HCT116 (cell line): ENCODE measurements around the gene SYTL3. TPM values are rescaled to one million over a fixed set of nuclear protein-coding genes. Genes with fewer than 3 reads are reported as not detected.

Experiments
- ATAC-seq: fragments of 200-7000 bp; cut with Tn5 transposase; 2 replicates; pipeline ENCODE4 v1.9.1; 2020; ENCODE audit warnings: mild to moderate bottlenecking, moderate library complexity
- BruUV-seq: library from RNA; stranded (reverse); fragments of 400-500 nt; replicated peaks from 2 replicates; lab custom pipeline; 2021; lab: Mats Ljungman, UMichigan
- CTCF ChIA-PET: fragments of 300-600 bp; sonication (Branson Sonifier 250); formaldehyde crosslinking; loops from one replicate; lab custom pipeline; 2021; ENCODE audit warnings: antibody characterized with exemption; lab: Charles Lee
- POLR2A ChIA-PET: fragments of 300-600, 350-600 bp; sonication (Branson Sonifier 250); formaldehyde crosslinking; loops from one replicate; lab custom pipeline; 2021; ENCODE audit warnings: antibody characterized with exemption; lab: Charles Lee
- RAD21 ChIA-PET, 2 experiments: fragments of 300-600 bp; sonication (Branson Sonifier 250); formaldehyde crosslinking; loops; one replicate each; lab custom pipeline; 2023; ENCODE audit warnings: low total read pairs in 2 of 2; ENCODE audit not compliant: uncharacterized antibody in 2 of 2, unreplicated experiment in 2 of 2, low non-redundant PET in 1 of 2; lab: Charles Lee
- DNase-seq: peaks from one replicate; pipeline ENCODE4 v3.0.0-alpha.2; 2010; ENCODE audit warnings: low read depth, low spot score
- H2AFZ ChIP-seq: fragments of 200-600 bp; shearing (Covaris generic), sonication (generic); 2 replicates; pipeline ENCODE4 v1.6.1; 2017; ENCODE audit warnings: low read depth, mixed run types, mixed read lengths, antibody characterized with exemption, low read length; ENCODE audit not compliant: poor library complexity, severe bottlenecking
- H3K27ac ChIP-seq: 2 replicates; pipeline ENCODE4 v1.5.1; 2012; ENCODE audit warnings: low read depth, low read length
- H3K27me3 ChIP-seq: fragments of 200-600 bp; sonication (generic); 2 replicates; pipeline ENCODE4 v1.6.1; 2016; ENCODE audit warnings: mixed run types, low read length, mixed read lengths; ENCODE audit not compliant: insufficient read depth
- H3K36me3 ChIP-seq, 2 experiments: fragments of 200-500 bp in 1 of 2; fragments of 200-600 bp in 1 of 2; sonication (Bioruptor generic) in 1 of 2; sonication (generic) in 1 of 2; 2 replicates each; pipeline versions ENCODE4 v1.5.1 to v1.6.1; 2014 to 2016; ENCODE audit warnings: low read length in 2 of 2, inconsistent platforms in 1 of 2, mixed read lengths in 1 of 2, mixed run types in 1 of 2; ENCODE audit not compliant: insufficient read depth in 2 of 2, control insufficient read depth in 1 of 2
- H3K4me1 ChIP-seq, 2 experiments: fragments of 200-600 bp in 1 of 2; sonication (generic) in 1 of 2; 2 replicates each; pipeline versions ENCODE4 v1.5.1 to v1.6.1; 2012 to 2017; ENCODE audit warnings: low read length in 2 of 2, inconsistent platforms in 1 of 2, mild to moderate bottlenecking in 1 of 2, mixed read lengths in 1 of 2, mixed run types in 1 of 2, moderate library complexity in 1 of 2; ENCODE audit not compliant: insufficient read depth in 2 of 2, control insufficient read depth in 1 of 2
- H3K4me2 ChIP-seq: fragments of 200-600 bp; sonication (generic); 2 replicates; pipeline ENCODE4 v1.6.1; 2017; ENCODE audit warnings: mixed run types, low read length, mixed read lengths
- H3K4me3 ChIP-seq, 2 experiments: fragments of 200-600 bp in 1 of 2; sonication (generic) in 1 of 2; replicated peaks in 1 of 2; 2 replicates each; pipeline ENCODE4 v1.5.1; 2011 to 2016; ENCODE audit warnings: low read length in 2 of 2, control low read depth in 1 of 2, low read depth in 1 of 2, mild to moderate bottlenecking in 1 of 2, mixed read lengths in 1 of 2, mixed run types in 1 of 2
- H3K79me2 ChIP-seq: fragments of 200-600 bp; sonication (generic); 2 replicates; pipeline ENCODE4 v1.6.1; 2017; ENCODE audit warnings: mild to moderate bottlenecking, mixed run types, low read length, moderate library complexity, mixed read lengths; ENCODE audit not compliant: insufficient read depth
- H3K9ac ChIP-seq: fragments of 200-600 bp; sonication (generic); 2 replicates; pipeline ENCODE4 v1.6.1; 2016; ENCODE audit warnings: low read length, mixed read lengths
- H3K9me2 ChIP-seq: fragments of 200-600 bp; sonication (generic), shearing (Covaris generic); 2 replicates; pipeline ENCODE4 v1.6.1; 2017; ENCODE audit warnings: mixed run types, mild to moderate bottlenecking, moderate library complexity; ENCODE audit not compliant: insufficient read depth
- H3K9me3 ChIP-seq, 2 experiments: fragments of 200-500 bp in 1 of 2; fragments of 200-600 bp in 1 of 2; sonication (Bioruptor generic) in 1 of 2; sonication (generic) in 1 of 2; 2 replicates each; pipeline ENCODE4 v1.6.1; 2014 to 2017; ENCODE audit warnings: low read length in 2 of 2, mixed read lengths in 2 of 2, inconsistent platforms in 1 of 2, low read depth in 1 of 2, mild to moderate bottlenecking in 1 of 2, mixed run types in 1 of 2, moderate library complexity in 1 of 2; ENCODE audit not compliant: control insufficient read depth in 1 of 2, insufficient read depth in 1 of 2
- H4K20me1 ChIP-seq: fragments of 200-600 bp; sonication (generic), shearing (Covaris generic); 2 replicates; pipeline ENCODE4 v1.6.1; 2017; ENCODE audit warnings: mixed run types, mild to moderate bottlenecking, moderate library complexity; ENCODE audit not compliant: insufficient read depth
- ATF3 ChIP-seq: IDR thresholded peaks from 2 replicates; pipeline ENCODE4 v1.6.1; 2012
- CBX3 ChIP-seq: IDR thresholded peaks from 2 replicates; pipeline ENCODE4 v1.6.1; 2012; ENCODE audit warnings: low read depth
- CEBPB ChIP-seq: IDR thresholded peaks from 2 replicates; pipeline ENCODE4 v1.6.1; 2012; ENCODE audit warnings: low read depth
- EGR1 ChIP-seq: IDR thresholded peaks from 2 replicates; pipeline ENCODE4 v1.6.1; 2012; ENCODE audit warnings: low read depth
- FOSL1 ChIP-seq: IDR thresholded peaks from 2 replicates; pipeline ENCODE4 v1.6.1; 2012; ENCODE audit warnings: low read depth
- JUND ChIP-seq: IDR thresholded peaks from 2 replicates; pipeline ENCODE4 v1.6.1; 2012
- POLR2A ChIP-seq: IDR thresholded peaks from 2 replicates; pipeline ENCODE4 v1.7.0; 2011; ENCODE audit warnings: borderline replicate concordance; ENCODE audit not compliant: insufficient read depth, insufficient read length; ENCODE audit errors: extremely low read depth
- POLR2AphosphoS5 ChIP-seq: IDR thresholded peaks from 2 replicates; pipeline ENCODE4 v1.6.1; 2011; ENCODE audit warnings: mild to moderate bottlenecking, low read depth, low read length, moderate library complexity
- REST ChIP-seq: IDR thresholded peaks from 2 replicates; pipeline ENCODE4 v1.6.1; 2012; ENCODE audit warnings: low read depth
- TCF7L2 ChIP-seq: IDR thresholded peaks from 2 replicates; pipeline ENCODE4 v1.7.0; 2011; ENCODE audit warnings: borderline replicate concordance, inconsistent platforms; ENCODE audit not compliant: insufficient read depth, insufficient read length; ENCODE audit errors: extremely low read depth
- ZNF274 ChIP-seq: fragments of 200-500 bp; sonication (Bioruptor generic); IDR thresholded peaks from 2 replicates; pipeline ENCODE4 v1.6.1; 2014; ENCODE audit warnings: mild to moderate bottlenecking, low read depth, low read length, inconsistent platforms
- intact Hi-C: fragments of 100-400 bp; cut with micrococcal nuclease; formaldehyde crosslinking; loops from 2 replicates; pipeline ENCODE4 v1.10.0; 2022
- total RNA-seq: library from RNA; stranded (reverse); gene quantifications from one replicate; pipeline ENCODE4 v1.2.1, GENCODE V29; 2021; ENCODE audit not compliant: unreplicated experiment

Gene SYTL3
- total RNA-seq, 1 experiment from 2014 or later: 55.3 TPM

GRCh38 chr6:158634695-158635426 is 15.0 kb upstream of the SYTL3 start:
- no peak overlapping the region for H3K27ac ChIP-seq
- CTCF ChIA-PET: no interaction called here
- POLR2A ChIA-PET: no interaction called here
- ATAC-seq: no peak
- H3K9ac ChIP-seq: no peak overlapping the region
- H3K9me3 ChIP-seq: no peaks in the 10 kb centered on the region
- peaks cover 8 to 37% of the 10 kb centered on the region in 2 experiments for H3K36me3 ChIP-seq
- no peak overlapping the region for H3K4me3 ChIP-seq
- H3K27me3 ChIP-seq: no peaks in the 10 kb centered on the region
- H3K79me2 ChIP-seq: peaks cover 44% of the 10 kb centered on the region
- TF ChIP-seq ATF3 (no peak), EGR1 (no peak), TCF7L2 (no peak), POLR2AphosphoS5 (no peak), ZNF274 (no peak)
- TF ChIP-seq, all 23 proteins: peak for 0
- BruUV-seq: no TSS peak
- DNase-seq: no peak
- no peaks in the 10 kb centered on the region for H3K9me2 ChIP-seq
- RAD21 ChIA-PET: no interaction called here
- H3K4me1 ChIP-seq: peaks cover 3 to 26% of the 10 kb centered on the region in 2 experiments; a peak in 3 of 4 replicates
- intact Hi-C loops: no loop called here
- no peak overlapping the region for H2AFZ ChIP-seq
- H3K4me2 ChIP-seq: no peak overlapping the region
- H4K20me1 ChIP-seq: no peaks in the 10 kb centered on the region

GRCh38 chr6:158635427-158636073 is 14.3 kb upstream of the SYTL3 start:
- no peak for DNase-seq
- ChIA-PET CTCF (no interaction called here), POLR2A (no interaction called here), RAD21 (no interaction called here)
- Histone ChIP-seq H3K4me3 (no peak overlapping the region), H3K9me3 (no peaks in the 10 kb centered on the region), H2AFZ (no peak overlapping the region), H3K9me2 (no peaks in the 10 kb centered on the region), H3K27me3 (no peaks in the 10 kb centered on the region), H3K79me2 (peaks cover 51% of the 10 kb centered on the region), H3K4me1 (peaks cover 5 to 30% of the 10 kb centered on the region in 2 experiments), H3K27ac (no peak overlapping the region), H3K36me3 (peaks cover 4 to 35% of the 10 kb centered on the region in 2 experiments), H3K9ac (no peak overlapping the region), H4K20me1 (no peaks in the 10 kb centered on the region), H3K4me2 (no peak overlapping the region)
- TF ChIP-seq ZNF274 (no peak), JUND (no peak), FOSL1 (no peak), POLR2A (no peak), POLR2AphosphoS5 (no peak), REST (no peak), CEBPB (no peak), CBX3 (no peak)
- intact Hi-C loops: no loop called here
- ATAC-seq: no peak
- no TSS peak for BruUV-seq
